K562 (cell line): ENCODE measurements around the gene RALY. TPM values are rescaled to one million over a fixed set of nuclear protein-coding genes. Genes with fewer than 3 reads are reported as not detected.

Experiments used
- ATAC-seq: fragments of 200-7000 bp; cut with Tn5 transposase; 3 replicates; pipeline ENCODE4 v1.9.1; 2020; ENCODE audit warnings: moderate library complexity
- BruUV-seq: library from RNA; stranded (reverse); fragments of 400-500 nt; replicated peaks from 2 replicates; lab custom pipeline; 2021; lab: Mats Ljungman, UMichigan
- CTCF ChIA-PET: fragments of 300-600 bp; formaldehyde crosslinking; extraction: SDS; loops from one replicate; lab custom pipeline; 2021; ENCODE audit warnings: low intra/inter-chr PET ratio; lab: Yijun Ruan, JAX
- POLR2A ChIA-PET: fragments of 300-600, 350-650 bp; sonication (Branson Sonifier 250); formaldehyde crosslinking; extraction: SDS; loops from one replicate; lab custom pipeline; 2021; ENCODE audit warnings: antibody characterized with exemption, inconsistent platforms; lab: Yijun Ruan, JAX
- DNase-seq, 4 experiments: peaks; one replicate each; pipeline versions ENCODE4 v3.0.0 to v3.0.0-alpha.2; 2011 to 2018; ENCODE audit warnings: low spot score in 3 of 4, mixed read lengths in 3 of 4; ENCODE audit errors: extremely low read depth in 1 of 4
- FAIRE-seq: peaks from 2 replicates; lab custom pipeline; 2011; peaks lifted over from hg19 to GRCh38; lab: Jason Lieb, UNC
- H2AFZ ChIP-seq: 2 replicates; pipeline ENCODE4 v1.6.0; 2011; ENCODE audit warnings: low read depth, low read length, control low read depth, inconsistent platforms
- H3K27ac ChIP-seq: fragments of 200-600 bp; 3 replicates; pipeline ENCODE4 v1.8.0; 2011; ENCODE audit warnings: low read depth, mild to moderate bottlenecking, control low read depth, inconsistent platforms, low read length, moderate library complexity, mixed read lengths; ENCODE audit errors: extremely low read depth
- H3K27me3 ChIP-seq, 2 experiments: fragments of 300-600 bp in 1 of 2; 2 replicates in 1 of 2; 3 replicates in 1 of 2; pipeline versions ENCODE4 v1.6.0 to v1.8.0; 2011; ENCODE audit warnings: inconsistent platforms in 2 of 2, low read length in 2 of 2, mild to moderate bottlenecking in 1 of 2, mixed read lengths in 1 of 2, moderate library complexity in 1 of 2; ENCODE audit not compliant: control insufficient read depth in 2 of 2, insufficient read depth in 2 of 2
- H3K36me3 ChIP-seq: fragments of 300-600 bp; 3 replicates; pipeline ENCODE4 v1.8.0; 2011; ENCODE audit warnings: mild to moderate bottlenecking, low read length, inconsistent platforms; ENCODE audit not compliant: control insufficient read depth, insufficient read depth
- H3K4me1 ChIP-seq, 2 experiments: fragments of 200-600 bp in 1 of 2; replicated peaks in 1 of 2; 2 replicates in 1 of 2; 3 replicates in 1 of 2; pipeline versions ENCODE4 v1.5.1 to v1.8.0; 2011; ENCODE audit warnings: inconsistent platforms in 2 of 2, low read length in 2 of 2, mild to moderate bottlenecking in 1 of 2, mixed read lengths in 1 of 2, moderate library complexity in 1 of 2; ENCODE audit not compliant: control insufficient read depth in 2 of 2, insufficient read depth in 2 of 2
- H3K4me2 ChIP-seq: 2 replicates; pipeline ENCODE4 v1.6.1; 2011; ENCODE audit warnings: low read length, control low read depth, inconsistent platforms, mixed read lengths; ENCODE audit not compliant: insufficient read depth
- H3K4me3 ChIP-seq: fragments of 200-600 bp; sonication (generic), shearing (Covaris generic); 2 replicates; pipeline ENCODE4 v1.5.1; 2016; ENCODE audit warnings: control low read depth, inconsistent platforms
- H3K79me2 ChIP-seq: fragments of 200-600 bp; 3 replicates; pipeline ENCODE4 v1.8.0; 2011; ENCODE audit warnings: low read length, inconsistent platforms; ENCODE audit not compliant: control insufficient read depth, insufficient read depth
- H3K9ac ChIP-seq, 2 experiments: 2 replicates each; pipeline versions ENCODE4 v1.6.0 to v1.6.1; 2011; ENCODE audit warnings: low read depth in 2 of 2, low read length in 2 of 2, control low read depth in 1 of 2, inconsistent platforms in 1 of 2, mild to moderate bottlenecking in 1 of 2, mixed read lengths in 1 of 2; ENCODE audit not compliant: insufficient read depth in 1 of 2
- H3K9me1 ChIP-seq: one replicate; pipeline ENCODE4 v1.6.0; 2011; ENCODE audit warnings: inconsistent platforms, mild to moderate bottlenecking, low read length, moderate library complexity; ENCODE audit not compliant: control insufficient read depth, insufficient read depth
- H3K9me3 ChIP-seq: replicated peaks from 2 replicates; pipeline ENCODE4 v1.5.1; 2011; ENCODE audit warnings: low read depth, low read length, inconsistent platforms; ENCODE audit not compliant: control insufficient read depth, insufficient read depth
- H4K20me1 ChIP-seq: replicated peaks from 2 replicates; pipeline ENCODE4 v1.6.1; 2011; ENCODE audit warnings: low read length, inconsistent platforms, mixed read lengths; ENCODE audit not compliant: control insufficient read depth, insufficient read depth
- CBX5 ChIP-seq: IDR thresholded peaks from 2 replicates; pipeline ENCODE4 v1.6.1; 2014; ENCODE audit warnings: low read depth, borderline replicate concordance
- CHAMP1 ChIP-seq: fragments of 450-650 bp; IDR thresholded peaks from 2 replicates; pipeline ENCODE4 v1.6.1; 2016; ENCODE audit warnings: mild to moderate bottlenecking
- ESRRB ChIP-seq: fragments of 250-450 bp; sonication (Bioruptor Pico); IDR thresholded peaks from 2 replicates; pipeline ENCODE4 v1.5.0; 2020; ENCODE audit warnings: mild to moderate bottlenecking, moderate library complexity, borderline replicate concordance
- HNRNPK ChIP-seq: fragments of 200-400 bp; formaldehyde crosslinking; IDR thresholded peaks from one replicate; pipeline ENCODE4 v1.6.1; 2018; ENCODE audit warnings: mild to moderate bottlenecking, low read depth, low read length; ENCODE audit not compliant: poor library complexity, severe bottlenecking
- ID3 ChIP-seq, 2 experiments: fragments of 250-450 bp in 1 of 2; fragments of 450-650 bp in 1 of 2; sonication (Bioruptor Pico) in 1 of 2; IDR thresholded peaks; 2 replicates each; pipeline versions ENCODE4 v1.6.1 to v1.8.0; 2016 to 2021; ENCODE audit warnings: mild to moderate bottlenecking in 2 of 2, moderate library complexity in 2 of 2, missing compliant biosample characterization in 1 of 2, missing genetic modification characterization in 1 of 2
- MTA1 ChIP-seq: fragments of 450-650 bp; IDR thresholded peaks from 2 replicates; pipeline ENCODE4 v1.6.1; 2017; ENCODE audit warnings: borderline replicate concordance
- NCOA1 ChIP-seq: fragments of 450-650 bp; IDR thresholded peaks from 2 replicates; pipeline ENCODE4 v1.6.1; 2016; ENCODE audit warnings: low read depth
- NR2C1 ChIP-seq, 2 experiments: fragments of 450-650 bp; IDR thresholded peaks; 2 replicates each; pipeline ENCODE4 v1.6.1; 2017; ENCODE audit warnings: mild to moderate bottlenecking in 2 of 2, antibody characterized with exemption in 1 of 2, inconsistent platforms in 1 of 2, missing compliant biosample characterization in 1 of 2, missing genetic modification characterization in 1 of 2
- SUPT5H ChIP-seq: fragments of 450-650 bp; IDR thresholded peaks from 2 replicates; pipeline ENCODE4 v1.6.1; 2016
- TEAD2 ChIP-seq: fragments of 450-650 bp; IDR thresholded peaks from 2 replicates; pipeline ENCODE4 v1.6.1; 2016; ENCODE audit warnings: missing genetic modification characterization, control low read depth, missing compliant biosample characterization
- ZBTB33 ChIP-seq: sonication (generic); formaldehyde crosslinking; IDR thresholded peaks from 2 replicates; pipeline ENCODE4 v1.8.1; 2023; ENCODE audit warnings: mild to moderate bottlenecking, missing genetic modification reagents
- ZNF324 ChIP-seq: fragments of 250-450 bp; sonication (Bioruptor Pico); IDR thresholded peaks from 2 replicates; pipeline ENCODE4 v1.4.0; 2020; ENCODE audit warnings: mild to moderate bottlenecking
- WGBS: fragments of 100-300 bp; shearing (Covaris generic); methylation state at CpG from one replicate; pipeline ENCODE4 v1.1.6; 2016; ENCODE audit warnings: low coverage, mixed read lengths; ENCODE audit not compliant: insufficient coverage; ENCODE audit errors: missing lambda C conversion rate; 5-methylcytosine and 5-hydroxymethylcytosine counted together
- in situ Hi-C: fragments of 300-500 bp; cut with MboI; formaldehyde crosslinking; loops from 4 replicates; pipeline ENCODE4 v1.15.0; 2018; ENCODE audit warnings: inconsistent platforms, mixed read lengths
- intact Hi-C: fragments of 100-400 bp; cut with micrococcal nuclease; formaldehyde crosslinking; loops from 2 replicates; pipeline ENCODE4 v1.14.2; 2022
- polyA plus RNA-seq, 8 experiments: library from polyadenylated mRNA; depleted of rRNA in 4 of 8; stranded (reverse) in 5 of 8; unstranded in 3 of 8; fragments of >200 nt; fragmentation: Nextera tagmentation in 2 of 8; fragmentation: Illumina TruSeq in 1 of 8; extraction: Ambion mirVana in 2 of 8; extraction: Trizol in 1 of 8; gene quantifications; 2 replicates each; pipeline versions ENCODE4 v1.2.1 to v1.2.3, GENCODE V29; 2011 to 2014; ENCODE audit warnings: inconsistent platforms in 1 of 8, missing spikeins in 1 of 8
- total RNA-seq, 7 experiments: library from RNA; depleted of rRNA in 6 of 7; stranded (reverse); fragments of >200 nt in 6 of 7; fragmentation: Illumina TruSeq in 2 of 7; extraction: Trizol in 2 of 7; gene quantifications; 2 replicates each; pipeline versions ENCODE4 v1.2.1 to v1.2.3, GENCODE V29; 2011 to 2021; ENCODE audit warnings: low replicate concordance in 1 of 7

Gene RALY
- total and polyA plus RNA-seq, 9 of the 15 experiments (the other 6 are each of a cell fraction or from before 2014, with no cell fraction given) = 0.80 to 207 (median 128) TPM

- TF ChIP-seq ZBTB33 (CRISPR knock-in tag) = 0 out of 2 replicates have a peak, but pooled peaks have one; percentile 4
- TF ChIP-seq NCOA1 = no peak
- TF ChIP-seq SUPT5H = peak; percentile 48
- TF ChIP-seq CHAMP1 = no peak
- no peak for TF ChIP-seq MTA1
Measured at GRCh38 chr20:34088305-34089174, 94.8 kb downstream of the RALY start (continued).

- BruUV-seq = no TSS peak
- 90% methylated on average over 3 of the region's 5 CpGs for WGBS
- POLR2A ChIA-PET = interaction anchor here (0.7 to 4.2 kb wide), 5 partner anchors 10 to 55 kb away, joined by 3 to 17 read pairs (median 4); no protein-coding TSS in a partner anchor
Measured at GRCh38 chr20:34089175-34089479, 95.4 kb downstream of the RALY start.

More at GRCh38 chr20:34089175-34089479, 95.4 kb downstream of the RALY start:
- H3K9me1 ChIP-seq = no peaks in the 10 kb centered on the region
- no peak overlapping the region for H3K4me2 ChIP-seq
- intact Hi-C loops (no loop called here), in situ Hi-C loops (no loop called here)
- FAIRE-seq (no peak), ATAC-seq (no peak), DNase-seq (no peak)
- H3K4me3 ChIP-seq = no peak overlapping the region
- H3K9ac ChIP-seq = no peak overlapping the region
- H3K36me3 ChIP-seq = peaks cover 81% of the 10 kb centered on the region
- CTCF ChIA-PET = no interaction called here
- H3K79me2 ChIP-seq = peaks cover 39% of the 10 kb centered on the region
- H3K27me3 ChIP-seq = no peaks in the 10 kb centered on the region
- no peak for TF ChIP-seq CBX5
- no peak for TF ChIP-seq NR2C1 (IDR thresholded peaks at IDR 0.05)
- no peak for TF ChIP-seq NR2C1 (tag; IDR thresholded peaks at IDR 0.05)
- TF ChIP-seq ID3 (CRISPR knock-in tag; IDR thresholded peaks at IDR 0.05) = no peak
- no peak for TF ChIP-seq ID3 (tag; IDR thresholded peaks at IDR 0.05)
- no peak for TF ChIP-seq ESRRB
- TF ChIP-seq HNRNPK = no peak
- TF ChIP-seq ZNF324 (CRISPR knock-in tag) = no peak
- TF ChIP-seq TEAD2 (tag) = no peak
- peaks cover 18 to 25% of the 10 kb centered on the region in 2 experiments for H3K4me1 ChIP-seq
- H3K27ac ChIP-seq = no peak overlapping the region
- H2AFZ ChIP-seq = no peak overlapping the region
- H4K20me1 ChIP-seq = peaks cover 21% of the 10 kb centered on the region; the same call in 1 of the 2 replicates
- no peaks in the 10 kb centered on the region for H3K9me3 ChIP-seq
